PC-3 (cell line): ENCODE data around the gene NHSL1. TPM values are rescaled to one million over a fixed set of nuclear protein-coding genes. Genes with fewer than 3 reads are reported as not detected.

Experiments
- ATAC-seq: fragments of 200-7000 bp; cut with Tn5 transposase; 2 replicates; pipeline ENCODE4 v1.9.1; 2020; ENCODE audit warnings: mild to moderate bottlenecking, moderate library complexity
- BruUV-seq: library from RNA; stranded (reverse); fragments of 400-500 nt; replicated peaks from 2 replicates; lab custom pipeline; 2021; lab: Mats Ljungman, UMichigan
- CTCF ChIA-PET: fragments of 300-600 bp; sonication (Branson Sonifier 250); formaldehyde crosslinking; loops from one replicate; lab custom pipeline; 2022; ENCODE audit warnings: antibody characterized with exemption; lab: Charles Lee
- POLR2A ChIA-PET: fragments of 300-600 bp; sonication (Branson Sonifier 250); formaldehyde crosslinking; loops from one replicate; lab custom pipeline; 2022; ENCODE audit warnings: antibody characterized with exemption; ENCODE audit not compliant: unreplicated experiment; lab: Charles Lee
- DNase-seq: peaks from one replicate; pipeline ENCODE4 v3.0.0-alpha.2; 2015
- H2AFZ ChIP-seq: fragments of 300-600 bp; sonication (generic); 2 replicates; pipeline ENCODE4 v1.6.0; 2016; ENCODE audit warnings: antibody characterized with exemption, low read length
- H3F3A ChIP-seq: fragments of 300-600 bp; sonication (generic); one replicate; pipeline ENCODE4 v1.6.0; 2017; ENCODE audit warnings: antibody characterized with exemption, low read length, control low read depth, mild to moderate bottlenecking; ENCODE audit not compliant: unreplicated experiment
- H3K27ac ChIP-seq: fragments of 300-600 bp; sonication (generic); 2 replicates; pipeline ENCODE4 v1.5.1; 2016; ENCODE audit warnings: mild to moderate bottlenecking, low read length
- H3K27me3 ChIP-seq: fragments of 300-600 bp; sonication (generic); 2 replicates; pipeline ENCODE4 v1.6.1; 2016; ENCODE audit warnings: low read length, mixed read lengths
- H3K36me3 ChIP-seq: fragments of 300-600 bp; sonication (generic); 2 replicates; pipeline ENCODE4 v1.6.1; 2016; ENCODE audit warnings: low read depth, mixed run types, low read length, mixed read lengths
- H3K4me1 ChIP-seq: fragments of 300-600 bp; sonication (generic); 2 replicates; pipeline ENCODE4 v1.5.1; 2016; ENCODE audit warnings: low read length; ENCODE audit not compliant: insufficient read depth
- H3K4me2 ChIP-seq: fragments of 300-600 bp; sonication (generic); 2 replicates; pipeline ENCODE4 v1.6.0; 2016; ENCODE audit warnings: low read length
- H3K4me3 ChIP-seq: fragments of 300-600 bp; sonication (generic); 2 replicates; pipeline ENCODE4 v1.5.1; 2016; ENCODE audit warnings: mild to moderate bottlenecking, low read length, mixed read lengths
- H3K79me2 ChIP-seq: fragments of 300-600 bp; sonication (generic); 2 replicates; pipeline ENCODE4 v1.6.1; 2017; ENCODE audit warnings: low read length, mixed read lengths
- H3K9ac ChIP-seq: fragments of 300-600 bp; sonication (generic); 2 replicates; pipeline ENCODE4 v1.6.0; 2016; ENCODE audit warnings: mild to moderate bottlenecking, low read length
- H3K9me2 ChIP-seq: fragments of 300-600 bp; sonication (generic); replicated peaks from 2 replicates; pipeline ENCODE4 v1.6.1; 2016; ENCODE audit warnings: mixed run types, low read length, mixed read lengths
- H3K9me3 ChIP-seq: fragments of 300-600 bp; sonication (generic); 2 replicates; pipeline ENCODE4 v1.6.1; 2016; ENCODE audit warnings: low read length, mixed read lengths
- H4K20me1 ChIP-seq: fragments of 300-600 bp; sonication (generic); 2 replicates; pipeline ENCODE4 v1.6.1; 2016; ENCODE audit warnings: low read length, mixed read lengths
- EZH2 ChIP-seq: fragments of 300-600 bp; sonication (generic); IDR thresholded peaks from one replicate; pipeline ENCODE4 v1.6.1; 2017; ENCODE audit warnings: antibody characterized with exemption, mild to moderate bottlenecking, low read length; ENCODE audit not compliant: unreplicated experiment
- EZH2phosphoT487 ChIP-seq: fragments of 300-600 bp; sonication (generic); IDR thresholded peaks from 2 replicates; pipeline ENCODE4 v1.6.1; 2018; ENCODE audit warnings: mild to moderate bottlenecking, antibody characterized with exemption, low read length, borderline replicate concordance
- intact Hi-C: fragments of 100-400 bp; cut with micrococcal nuclease; formaldehyde crosslinking; loops from 2 replicates; pipeline ENCODE4 v1.9.0; 2023
- total RNA-seq: library from RNA; depleted of rRNA; stranded (reverse); fragments of >200 nt; gene quantifications from 2 replicates; pipeline ENCODE4 v1.2.3, GENCODE V29; 2014
- TF ChIP-seq, protein P1 (sequence below): fragments of 300-600 bp; sonication (generic); conservative IDR thresholded peaks from 2 replicates; pipeline ENCODE4 v1.5.1; 2017; ENCODE audit warnings: antibody characterized with exemption, low read depth, mild to moderate bottlenecking, low read length

The NHSL1 gene
- total RNA-seq, 1 experiment from 2014 or later, result 4.8 TPM

DNA sequence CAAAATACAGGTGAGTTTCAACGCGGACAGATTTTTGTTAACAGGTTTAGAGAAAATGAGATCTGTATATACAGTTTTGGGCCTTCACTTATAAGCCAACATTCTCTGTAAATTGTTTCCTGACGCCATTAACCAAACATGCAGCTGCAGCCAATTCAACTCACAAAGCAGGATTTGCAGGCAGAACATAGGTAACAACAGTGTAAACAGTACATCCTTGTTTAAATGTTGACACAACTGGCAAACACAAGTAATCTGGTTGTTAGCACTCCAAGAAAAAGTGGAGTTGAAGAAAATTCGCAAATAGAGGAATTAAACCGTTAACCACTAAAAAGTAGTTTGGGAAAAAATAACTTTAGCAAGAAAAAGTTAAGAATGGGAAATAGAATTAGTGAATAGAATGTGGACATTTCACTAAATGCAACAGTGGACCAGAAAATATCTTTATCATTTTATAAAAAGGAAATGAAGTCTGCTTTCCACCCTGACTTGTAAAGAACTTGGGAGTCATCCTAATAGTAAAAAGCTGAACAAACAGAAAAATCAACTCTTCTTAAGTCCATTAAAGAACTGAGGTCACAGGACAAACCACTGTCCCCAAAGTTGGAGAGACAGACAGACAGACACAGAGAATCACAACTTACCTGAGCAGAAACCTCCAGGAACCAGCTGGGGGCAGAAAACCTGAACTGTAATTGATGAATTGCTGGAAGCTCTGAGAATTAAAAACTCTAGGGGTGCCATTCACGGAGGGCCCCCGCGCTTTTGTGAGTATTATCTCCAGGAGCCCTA, 111.5 kb downstream of the NHSL1 start:
- H3K79me2 ChIP-seq, result no peaks in the 10 kb centered on the region
- no TSS peak for BruUV-seq
- H3K4me2 ChIP-seq, result peak overlapping the region; percentile 62
- POLR2A ChIA-PET, result interaction anchor here (0.6 kb wide), 1 partner anchor 10 kb away, joined by 5 read pairs; no protein-coding TSS in a partner anchor
- no peaks in the 10 kb centered on the region for H3K9me2 ChIP-seq
- intact Hi-C loops, result no loop called here
- no peaks in the 10 kb centered on the region for H3K27me3 ChIP-seq
- no peak overlapping the region for H3K4me3 ChIP-seq
- CTCF ChIA-PET, result no interaction called here
- no peaks in the 10 kb centered on the region for H3K9me3 ChIP-seq
- DNase-seq (peak; percentile 62), ATAC-seq (peak; percentile 92)
- no peak overlapping the region for H3K9ac ChIP-seq
- peaks cover 15% of the 10 kb centered on the region for H3K4me1 ChIP-seq
- H3F3A ChIP-seq, result no peaks in the 10 kb centered on the region
- no peaks in the 10 kb centered on the region for H3K36me3 ChIP-seq
- 0 out of 2 replicates have a peak overlapping the region, but pooled peaks have one; percentile 16 for H3K27ac ChIP-seq
- H2AFZ ChIP-seq, result peak overlapping the region; percentile 57
- TF ChIP-seq EZH2phosphoT487, result no peak
- no peak for TF ChIP-seq EZH2
- TF ChIP-seq, protein P1, sequence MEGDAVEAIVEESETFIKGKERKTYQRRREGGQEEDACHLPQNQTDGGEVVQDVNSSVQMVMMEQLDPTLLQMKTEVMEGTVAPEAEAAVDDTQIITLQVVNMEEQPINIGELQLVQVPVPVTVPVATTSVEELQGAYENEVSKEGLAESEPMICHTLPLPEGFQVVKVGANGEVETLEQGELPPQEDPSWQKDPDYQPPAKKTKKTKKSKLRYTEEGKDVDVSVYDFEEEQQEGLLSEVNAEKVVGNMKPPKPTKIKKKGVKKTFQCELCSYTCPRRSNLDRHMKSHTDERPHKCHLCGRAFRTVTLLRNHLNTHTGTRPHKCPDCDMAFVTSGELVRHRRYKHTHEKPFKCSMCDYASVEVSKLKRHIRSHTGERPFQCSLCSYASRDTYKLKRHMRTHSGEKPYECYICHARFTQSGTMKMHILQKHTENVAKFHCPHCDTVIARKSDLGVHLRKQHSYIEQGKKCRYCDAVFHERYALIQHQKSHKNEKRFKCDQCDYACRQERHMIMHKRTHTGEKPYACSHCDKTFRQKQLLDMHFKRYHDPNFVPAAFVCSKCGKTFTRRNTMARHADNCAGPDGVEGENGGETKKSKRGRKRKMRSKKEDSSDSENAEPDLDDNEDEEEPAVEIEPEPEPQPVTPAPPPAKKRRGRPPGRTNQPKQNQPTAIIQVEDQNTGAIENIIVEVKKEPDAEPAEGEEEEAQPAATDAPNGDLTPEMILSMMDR, result no peak; the same call in 1 of the 2 replicates
- H4K20me1 ChIP-seq, result no peaks in the 10 kb centered on the region

DNA sequence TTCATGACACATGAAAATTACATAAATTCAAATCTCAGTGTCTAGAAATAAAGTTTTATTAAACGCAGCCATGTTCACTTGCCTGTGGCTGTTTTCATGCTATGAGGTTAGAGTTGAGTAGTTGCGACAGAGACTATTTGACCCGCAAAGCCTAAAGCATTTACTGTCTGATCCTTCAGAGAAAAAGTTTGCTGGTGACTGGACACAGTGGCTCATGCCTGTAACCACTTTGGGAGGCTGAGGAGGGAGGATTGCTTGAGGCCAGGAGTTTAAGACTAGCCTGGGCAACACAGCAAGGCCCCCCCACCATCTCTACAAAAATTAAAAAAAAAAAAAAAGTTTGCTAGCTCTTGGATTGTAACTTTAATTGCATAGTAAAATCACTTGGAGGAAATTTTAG, 112.4 kb downstream of the NHSL1 start:
- intact Hi-C loops, result no loop called here
- Histone ChIP-seq H3K4me2 (no peak overlapping the region), H3K4me1 (peaks cover 15% of the 10 kb centered on the region), H3K9me2 (no peaks in the 10 kb centered on the region), H3K9ac (no peak overlapping the region), H3K27me3 (no peaks in the 10 kb centered on the region), H4K20me1 (no peaks in the 10 kb centered on the region), H2AFZ (no peak overlapping the region), H3K36me3 (no peaks in the 10 kb centered on the region), H3F3A (no peaks in the 10 kb centered on the region), H3K27ac (no peak overlapping the region), H3K79me2 (no peaks in the 10 kb centered on the region), H3K9me3 (no peaks in the 10 kb centered on the region), H3K4me3 (no peak overlapping the region)
- TF ChIP-seq, protein P1, result no peak
- TF ChIP-seq EZH2 (no peak), EZH2phosphoT487 (no peak)
- ATAC-seq (no peak), DNase-seq (no peak)
- ChIA-PET CTCF (no interaction called here), POLR2A (interaction anchor here (0.6 kb wide), 1 partner anchor 10 kb away, joined by 5 read pairs; no protein-coding TSS in a partner anchor)
- no TSS peak for BruUV-seq

DNA sequence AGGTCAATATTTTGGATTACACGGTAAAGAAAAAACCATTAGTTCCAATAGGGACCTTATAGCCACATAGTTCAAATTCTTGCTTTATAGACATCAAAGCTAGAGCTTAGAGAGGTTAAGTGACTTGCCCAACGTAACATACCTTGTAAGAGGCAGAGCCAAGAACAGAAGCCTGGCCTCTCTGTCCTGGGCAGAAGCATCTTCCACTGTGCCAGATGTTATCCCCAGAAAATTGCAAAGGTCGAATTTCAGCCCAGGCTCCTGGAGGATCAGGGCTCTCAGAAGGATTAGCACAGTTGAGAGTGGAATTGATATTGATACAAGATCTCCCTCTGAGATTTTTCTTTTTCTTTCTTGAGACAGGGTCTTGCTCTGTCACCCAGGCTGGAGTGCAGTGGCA, 115.5 kb downstream of the NHSL1 start:
- no peak overlapping the region for H3K4me2 ChIP-seq
- no peak overlapping the region for H2AFZ ChIP-seq
- CTCF ChIA-PET, result no interaction called here
- no peak for TF ChIP-seq EZH2
- TF ChIP-seq, protein P1, result no peak
- no peak for TF ChIP-seq EZH2phosphoT487
- H3K9me3 ChIP-seq, result no peaks in the 10 kb centered on the region
- H3K27me3 ChIP-seq, result no peaks in the 10 kb centered on the region
- no peaks in the 10 kb centered on the region for H3F3A ChIP-seq
- no peak overlapping the region for H3K27ac ChIP-seq
- no peaks in the 10 kb centered on the region for H3K36me3 ChIP-seq
- intact Hi-C loops, result no loop called here
- H3K9me2 ChIP-seq, result no peaks in the 10 kb centered on the region
- no peak for ATAC-seq
- no peaks in the 10 kb centered on the region for H3K79me2 ChIP-seq
- H3K9ac ChIP-seq, result no peak overlapping the region
- POLR2A ChIA-PET, result no interaction called here
- peaks cover 15% of the 10 kb centered on the region for H3K4me1 ChIP-seq
- no peak overlapping the region for H3K4me3 ChIP-seq
- no peak for DNase-seq
- H4K20me1 ChIP-seq, result no peaks in the 10 kb centered on the region
- BruUV-seq, result no TSS peak
